Measurements from ENCODE around the gene CDK17. TPM values are rescaled to one million over a fixed set of nuclear protein-coding genes. Genes with fewer than 3 reads are reported as not detected.

The CDK17 gene
- total RNA-seq, 2 donors from 2014 or later: 13.2 to 23.4 TPM

DNA sequence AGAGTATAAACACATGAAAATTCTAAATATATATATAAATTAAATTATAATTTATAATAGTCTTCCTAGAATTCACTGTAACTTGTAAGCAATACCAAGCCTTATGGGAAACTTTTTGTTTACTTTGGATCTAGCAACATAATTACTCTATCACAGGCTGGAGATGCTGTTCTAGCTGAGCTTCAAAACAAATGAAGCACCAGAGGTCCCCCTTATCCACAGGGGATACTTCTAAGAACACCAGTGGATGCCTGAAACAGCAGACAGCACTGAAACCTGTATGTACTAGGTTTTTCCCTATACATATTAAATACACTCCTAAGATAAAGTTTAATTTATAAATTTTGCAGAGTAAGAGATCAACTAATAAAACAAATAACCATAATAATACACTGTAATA is 96.6 kb downstream of the CDK17 start:
- H3K9me3 ChIP-seq: no peaks in the 10 kb centered on the region
- intact Hi-C loops (cut with DNase I): loop anchor here (10.0 kb wide), 1 partner anchor 91 kb away; no protein-coding TSS in a partner anchor
- no peaks in the 10 kb centered on the region for H3K4me1 ChIP-seq
- H3K27ac ChIP-seq: no peak overlapping the region
- H3K4me3 ChIP-seq: no peak overlapping the region
- TF ChIP-seq, protein P1, sequence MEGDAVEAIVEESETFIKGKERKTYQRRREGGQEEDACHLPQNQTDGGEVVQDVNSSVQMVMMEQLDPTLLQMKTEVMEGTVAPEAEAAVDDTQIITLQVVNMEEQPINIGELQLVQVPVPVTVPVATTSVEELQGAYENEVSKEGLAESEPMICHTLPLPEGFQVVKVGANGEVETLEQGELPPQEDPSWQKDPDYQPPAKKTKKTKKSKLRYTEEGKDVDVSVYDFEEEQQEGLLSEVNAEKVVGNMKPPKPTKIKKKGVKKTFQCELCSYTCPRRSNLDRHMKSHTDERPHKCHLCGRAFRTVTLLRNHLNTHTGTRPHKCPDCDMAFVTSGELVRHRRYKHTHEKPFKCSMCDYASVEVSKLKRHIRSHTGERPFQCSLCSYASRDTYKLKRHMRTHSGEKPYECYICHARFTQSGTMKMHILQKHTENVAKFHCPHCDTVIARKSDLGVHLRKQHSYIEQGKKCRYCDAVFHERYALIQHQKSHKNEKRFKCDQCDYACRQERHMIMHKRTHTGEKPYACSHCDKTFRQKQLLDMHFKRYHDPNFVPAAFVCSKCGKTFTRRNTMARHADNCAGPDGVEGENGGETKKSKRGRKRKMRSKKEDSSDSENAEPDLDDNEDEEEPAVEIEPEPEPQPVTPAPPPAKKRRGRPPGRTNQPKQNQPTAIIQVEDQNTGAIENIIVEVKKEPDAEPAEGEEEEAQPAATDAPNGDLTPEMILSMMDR (IDR thresholded peaks at IDR 0.05): no peak
- H3K9ac ChIP-seq (ENCODE audit: low read depth in 2 of 2, low read length in 2 of 2): no peak overlapping the region
- H3K36me3 ChIP-seq: no peaks in the 10 kb centered on the region
- DNase-seq: no peak
- H3K27me3 ChIP-seq: no peaks in the 10 kb centered on the region

- no peak for DNase-seq
- TF ChIP-seq, protein P1 (IDR thresholded peaks at IDR 0.05): no peak
- Histone ChIP-seq H3K27me3 (no peaks in the 10 kb centered on the region), H3K36me3 (no peaks in the 10 kb centered on the region), H3K9ac (ENCODE audit: low read depth in 2 of 2, low read length in 2 of 2) (no peak overlapping the region), H3K4me3 (no peak overlapping the region), H3K9me3 (no peaks in the 10 kb centered on the region), H3K27ac (no peak overlapping the region), H3K4me1 (no peaks in the 10 kb centered on the region)
- intact Hi-C loops (cut with DNase I): loop anchor here (10.0 kb wide), 1 partner anchor 92 kb away; no protein-coding TSS in a partner anchor
Observed at GRCh38 chr12:96302687-96303310, 97.4 kb downstream of the CDK17 start.

GRCh38 chr12:96301732-96302131 is 98.5 kb downstream of the CDK17 start:
- no peaks in the 10 kb centered on the region for H3K4me1 ChIP-seq
- TF ChIP-seq, protein P1 (IDR thresholded peaks at IDR 0.05): no peak
- intact Hi-C loops (cut with DNase I): loop anchor here (10.0 kb wide), 1 partner anchor 93 kb away; no protein-coding TSS in a partner anchor
- no peaks in the 10 kb centered on the region for H3K36me3 ChIP-seq
- no peaks in the 10 kb centered on the region for H3K27me3 ChIP-seq
- H3K9ac ChIP-seq (ENCODE audit: low read depth in 2 of 2, low read length in 2 of 2): no peak overlapping the region
- no peak overlapping the region for H3K27ac ChIP-seq
- no peak overlapping the region for H3K4me3 ChIP-seq
- H3K9me3 ChIP-seq: no peaks in the 10 kb centered on the region
- DNase-seq: no peak

GRCh38 chr12:96300064-96300463 is 100.2 kb downstream of the CDK17 start:
- Histone ChIP-seq H3K27me3 (no peaks in the 10 kb centered on the region), H3K4me3 (no peak overlapping the region), H3K9ac (ENCODE audit: low read depth in 2 of 2, low read length in 2 of 2) (no peak overlapping the region), H3K4me1 (no peaks in the 10 kb centered on the region), H3K27ac (no peak overlapping the region), H3K9me3 (no peaks in the 10 kb centered on the region), H3K36me3 (no peaks in the 10 kb centered on the region)
- TF ChIP-seq, protein P1 (IDR thresholded peaks at IDR 0.05): no peak
- intact Hi-C loops (cut with DNase I): loop anchor here (10.0 kb wide), 1 partner anchor 95 kb away; no protein-coding TSS in a partner anchor
- DNase-seq: no peak

DNA sequence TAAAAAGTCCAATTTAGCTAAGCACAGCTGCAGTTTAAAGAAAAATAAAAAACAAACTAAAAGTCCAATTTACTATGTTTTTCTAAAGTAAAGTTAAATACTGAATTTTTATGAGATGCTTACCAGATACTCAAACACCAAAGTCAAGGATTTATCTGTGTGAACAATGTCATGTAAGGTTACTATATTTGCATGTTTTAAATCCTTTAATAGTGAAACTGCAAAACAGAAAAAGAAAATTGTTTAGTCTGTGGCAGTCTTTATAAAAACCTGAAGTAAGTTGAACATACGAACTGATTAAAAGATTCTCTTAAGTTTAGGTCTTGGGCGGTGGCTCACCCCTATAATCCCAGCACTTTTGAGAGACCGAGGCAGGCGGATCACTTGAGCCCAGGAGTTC is 102.7 kb downstream of the CDK17 start:
- Histone ChIP-seq H3K36me3 (no peaks in the 10 kb centered on the region), H3K4me3 (no peak overlapping the region), H3K9ac (ENCODE audit: low read depth in 2 of 2, low read length in 2 of 2) (no peak overlapping the region), H3K27ac (no peak overlapping the region), H3K9me3 (no peaks in the 10 kb centered on the region), H3K4me1 (no peaks in the 10 kb centered on the region), H3K27me3 (no peaks in the 10 kb centered on the region)
- intact Hi-C loops (cut with DNase I): no loop called here
- TF ChIP-seq, protein P1 (IDR thresholded peaks at IDR 0.05): no peak
- no peak for DNase-seq

Data from colonic mucosa (tissue), 4 donors.